ENCODE results near the gene GATAD2A.

GATAD2A gene

DNA sequence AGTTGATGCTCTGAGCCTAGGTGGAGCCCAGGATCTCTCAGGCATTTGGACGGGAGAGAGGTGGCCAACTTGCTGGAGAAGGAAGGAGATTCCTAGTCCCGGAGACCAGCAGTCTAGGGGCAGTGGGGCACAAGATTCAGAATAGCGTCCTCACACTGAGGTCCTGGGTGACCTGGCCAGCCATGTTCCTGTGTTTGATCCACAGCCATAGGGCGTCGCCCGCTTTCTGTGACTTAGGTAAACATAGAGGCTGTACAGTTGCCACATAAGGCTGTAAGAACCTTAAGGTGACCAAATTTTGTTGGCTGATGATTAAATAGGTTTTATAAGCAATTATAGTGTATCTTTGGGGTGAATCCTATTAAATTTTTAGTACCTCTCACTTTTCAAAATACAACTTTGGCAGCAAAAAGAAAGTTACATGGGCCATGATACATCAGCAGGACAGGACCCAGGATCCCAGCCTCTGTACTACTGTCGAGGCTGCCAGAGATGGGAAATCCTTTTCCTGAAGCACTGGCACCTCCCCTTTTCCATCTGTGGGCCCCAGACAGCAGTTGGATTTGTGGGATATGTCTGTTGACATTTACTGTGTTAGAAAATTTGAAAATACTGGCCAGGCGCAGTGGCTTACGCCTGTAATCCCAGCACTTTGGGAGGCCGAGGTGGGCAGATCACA lies 72.4 kb downstream of the GATAD2A start:
- in situ Hi-C loops (cut with HindIII; ENCODE audit: low pct_ligation_motif_present, low pct_unique_long_range_greater_than_20kb, low sequenced_read_pairs), result no loop called here
- no peak for DNase-seq

DNA sequence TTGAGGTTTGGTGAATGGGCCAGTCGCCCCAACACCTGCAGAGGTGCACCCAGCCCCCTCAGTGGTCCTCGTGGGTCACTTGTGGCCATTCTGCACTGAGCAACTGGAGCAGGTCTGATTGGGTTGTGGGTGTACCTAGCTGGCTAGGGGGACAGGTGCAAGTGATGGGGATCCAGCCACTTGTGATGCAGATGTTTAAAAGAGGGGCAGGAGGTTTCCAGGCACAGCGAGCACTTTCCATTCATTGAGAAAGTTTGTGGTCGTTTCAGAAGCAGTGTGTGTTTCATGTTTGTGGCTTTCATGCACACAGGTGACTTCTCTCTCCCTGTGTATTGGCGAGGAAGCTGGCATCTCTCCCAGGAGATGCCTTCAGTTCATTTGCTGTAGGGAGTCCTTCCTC lies 75.2 kb downstream of the GATAD2A start:
- in situ Hi-C loops (cut with HindIII; ENCODE audit: low pct_ligation_motif_present, low pct_unique_long_range_greater_than_20kb, low sequenced_read_pairs), result no loop called here
- no peak for DNase-seq

DNA sequence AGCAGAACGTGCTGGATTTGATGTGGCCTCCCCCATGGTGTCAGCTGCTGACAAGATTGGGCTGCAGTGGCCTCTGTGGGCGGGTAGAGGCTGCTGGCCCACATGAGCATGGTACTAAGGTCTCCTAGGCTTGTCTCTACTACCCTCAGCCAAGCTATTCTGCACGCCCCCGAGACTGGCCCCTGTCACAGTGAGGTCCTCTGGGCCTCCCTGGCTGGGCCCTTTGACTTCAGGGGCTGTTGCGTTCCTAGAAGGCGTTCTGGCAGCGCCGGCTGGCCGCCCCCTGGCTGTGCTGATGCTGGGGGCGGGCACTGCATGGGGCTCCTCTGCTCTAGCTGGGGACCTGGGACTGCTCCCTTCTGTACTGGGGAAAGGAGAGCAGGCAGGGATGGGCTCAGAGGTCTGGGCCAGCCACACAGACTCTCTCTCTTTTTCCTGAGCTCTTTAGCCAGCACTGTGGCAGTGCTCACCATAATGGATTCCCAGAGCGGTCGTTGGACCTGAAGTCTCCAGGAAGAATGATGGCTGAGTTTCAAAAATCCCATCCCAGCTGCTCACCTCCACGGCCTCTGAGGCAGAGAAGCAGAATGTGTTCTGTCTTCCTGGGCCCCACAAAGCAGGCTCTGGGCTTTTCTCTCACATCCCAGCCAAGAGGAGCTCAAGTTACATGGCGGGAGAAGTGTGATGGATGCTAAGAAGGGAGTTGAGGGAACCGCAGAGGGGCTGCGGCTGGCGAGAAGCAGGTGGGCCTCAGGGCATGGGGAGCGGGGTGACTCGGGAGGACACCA lies 77.5 kb downstream of the GATAD2A start:
- no peak for DNase-seq
- in situ Hi-C loops (cut with HindIII; ENCODE audit: low pct_ligation_motif_present, low pct_unique_long_range_greater_than_20kb, low sequenced_read_pairs), result no loop called here

DNA sequence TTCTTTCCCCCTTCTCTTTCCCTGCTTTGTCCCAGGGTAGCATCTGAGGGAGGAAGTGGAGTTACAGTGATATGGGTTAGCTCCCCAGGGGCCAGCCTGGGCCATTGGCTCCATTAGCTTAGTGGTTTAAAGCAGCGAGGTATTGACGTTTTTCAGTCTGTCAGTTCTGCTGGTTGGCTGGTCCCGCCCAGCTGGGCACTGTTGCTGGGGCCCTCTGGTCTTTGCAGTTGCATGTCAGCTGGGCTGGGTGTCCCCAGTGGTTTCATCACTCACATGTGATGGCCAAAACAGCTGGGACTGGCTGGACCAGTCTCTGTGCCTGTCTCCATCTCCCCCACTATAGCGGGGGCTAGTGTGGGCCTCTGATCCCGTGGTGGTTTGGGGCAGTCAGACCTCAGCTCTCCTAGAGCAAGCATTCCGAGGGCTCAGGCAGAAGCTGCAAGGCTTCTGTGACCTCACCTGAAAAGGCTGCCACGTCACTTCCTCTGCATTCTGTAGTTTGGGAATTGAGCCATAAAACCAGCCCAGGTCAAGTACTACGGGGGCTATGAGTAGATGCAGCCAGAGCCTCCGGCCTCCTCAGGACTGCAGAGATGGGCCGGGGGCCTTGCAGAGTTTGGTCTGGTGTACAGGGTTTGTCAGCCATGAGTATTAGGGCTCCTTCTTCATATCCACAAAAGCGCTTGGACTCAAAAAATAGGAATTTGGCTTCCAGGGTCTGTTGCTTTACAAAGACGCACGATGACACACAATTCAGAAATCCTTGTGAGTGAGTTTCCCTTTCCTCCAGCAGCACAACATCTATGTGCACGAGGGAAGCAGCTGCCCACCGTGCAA lies 79.9 kb downstream of the GATAD2A start:
- in situ Hi-C loops (cut with HindIII; ENCODE audit: low pct_ligation_motif_present, low pct_unique_long_range_greater_than_20kb, low sequenced_read_pairs), result no loop called here
- DNase-seq, result no peak

DNA sequence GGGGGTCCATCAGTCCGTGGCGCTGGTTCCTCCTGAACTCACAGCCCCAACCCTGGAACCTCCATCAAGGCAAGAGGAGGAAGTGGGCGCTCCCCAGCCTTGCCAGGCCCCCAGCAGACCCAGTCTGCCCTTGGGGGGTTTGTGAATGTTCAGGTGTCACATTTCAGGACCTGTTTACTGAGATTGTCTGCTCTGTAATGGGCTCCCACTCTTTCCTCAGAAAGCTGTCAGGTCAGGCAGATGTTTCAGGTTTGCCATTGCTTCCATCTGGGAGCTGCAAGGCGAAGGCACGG lies 80.5 kb downstream of the GATAD2A start:
- in situ Hi-C loops (cut with HindIII; ENCODE audit: low pct_ligation_motif_present, low pct_unique_long_range_greater_than_20kb, low sequenced_read_pairs), result no loop called here
- DNase-seq, result no peak

DNA sequence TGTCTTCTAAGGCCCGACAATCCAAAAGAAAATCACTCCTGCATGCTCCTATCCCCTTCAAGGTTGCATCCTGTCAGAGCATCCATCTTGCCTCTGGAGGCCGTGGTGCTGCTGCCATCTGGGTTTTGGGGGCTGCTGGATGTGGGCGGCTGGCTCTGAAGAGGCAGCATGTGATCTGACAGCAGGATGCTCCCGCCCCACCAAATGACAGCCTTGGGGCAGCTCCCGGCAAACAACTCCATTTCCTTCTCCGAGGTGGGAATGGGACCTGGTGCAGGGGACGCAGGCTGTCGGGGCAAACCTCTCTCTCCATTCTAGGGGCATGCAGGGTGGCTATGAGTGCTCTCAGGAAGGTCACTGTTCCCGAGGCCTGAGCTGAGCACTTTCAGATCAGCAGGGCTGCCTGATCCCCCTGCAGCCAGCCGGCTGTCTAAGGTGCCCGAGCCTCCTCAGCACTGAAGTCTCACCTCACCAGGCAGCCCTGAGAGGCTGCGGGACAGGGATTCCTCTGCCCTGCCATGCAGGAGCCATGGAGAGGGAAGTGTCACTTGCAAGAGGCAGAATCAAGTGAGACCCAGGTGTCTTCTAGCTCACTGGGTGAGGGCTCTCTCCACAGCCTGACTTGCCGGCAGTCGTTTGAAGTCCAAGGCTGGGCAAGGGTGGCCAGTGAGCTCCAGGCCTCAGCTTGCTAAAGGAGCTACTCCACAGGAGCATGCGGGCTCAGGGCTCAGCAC lies 81.0 kb downstream of the GATAD2A start:
- no peak for DNase-seq
- in situ Hi-C loops (cut with HindIII; ENCODE audit: low pct_ligation_motif_present, low pct_unique_long_range_greater_than_20kb, low sequenced_read_pairs), result no loop called here

DNA sequence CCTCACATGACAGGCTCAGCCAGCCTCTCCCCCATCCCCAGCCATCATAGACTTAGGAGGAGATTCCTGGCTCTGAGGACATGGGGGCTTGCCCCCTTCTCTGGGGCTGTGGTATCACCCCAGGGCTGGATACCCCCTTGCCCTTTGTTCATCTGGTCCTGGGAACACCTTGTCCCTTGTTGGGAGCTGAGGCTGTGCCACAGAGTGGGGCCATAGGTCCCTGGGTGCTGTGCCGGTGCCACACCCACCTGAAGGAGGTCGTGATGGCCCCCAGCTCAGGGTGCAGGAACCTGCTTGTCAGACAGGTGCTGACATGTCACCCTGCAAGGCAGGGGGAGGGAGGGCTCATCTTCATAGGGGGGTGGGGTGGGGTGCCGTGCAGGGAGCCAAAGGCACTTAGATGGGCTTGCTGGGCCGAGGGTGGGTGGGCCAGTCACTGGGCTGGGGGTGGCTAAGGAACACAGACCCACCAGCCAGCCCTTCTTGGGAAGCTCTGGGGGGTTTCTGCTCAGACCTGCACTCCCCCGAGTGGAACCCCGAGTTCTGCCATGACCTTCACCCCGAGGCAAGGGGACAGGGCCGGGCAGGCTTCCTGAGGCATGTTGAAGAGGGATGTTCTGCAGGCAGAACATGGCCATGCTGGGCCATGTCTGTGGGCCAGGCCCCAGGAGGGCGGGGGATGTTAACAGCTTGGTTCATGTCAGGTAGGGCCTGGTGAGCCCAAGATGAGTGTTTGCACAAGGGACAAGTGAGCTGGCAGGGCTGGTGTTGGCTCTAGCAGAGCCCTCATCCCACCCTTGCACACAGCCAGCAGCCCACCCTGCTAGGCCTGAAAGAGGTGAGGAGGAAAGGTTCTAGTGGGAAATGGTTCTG lies 81.8 kb downstream of the GATAD2A start:
- no peak for DNase-seq
- in situ Hi-C loops (cut with HindIII; ENCODE audit: low pct_ligation_motif_present, low pct_unique_long_range_greater_than_20kb, low sequenced_read_pairs), result no loop called here

DNA sequence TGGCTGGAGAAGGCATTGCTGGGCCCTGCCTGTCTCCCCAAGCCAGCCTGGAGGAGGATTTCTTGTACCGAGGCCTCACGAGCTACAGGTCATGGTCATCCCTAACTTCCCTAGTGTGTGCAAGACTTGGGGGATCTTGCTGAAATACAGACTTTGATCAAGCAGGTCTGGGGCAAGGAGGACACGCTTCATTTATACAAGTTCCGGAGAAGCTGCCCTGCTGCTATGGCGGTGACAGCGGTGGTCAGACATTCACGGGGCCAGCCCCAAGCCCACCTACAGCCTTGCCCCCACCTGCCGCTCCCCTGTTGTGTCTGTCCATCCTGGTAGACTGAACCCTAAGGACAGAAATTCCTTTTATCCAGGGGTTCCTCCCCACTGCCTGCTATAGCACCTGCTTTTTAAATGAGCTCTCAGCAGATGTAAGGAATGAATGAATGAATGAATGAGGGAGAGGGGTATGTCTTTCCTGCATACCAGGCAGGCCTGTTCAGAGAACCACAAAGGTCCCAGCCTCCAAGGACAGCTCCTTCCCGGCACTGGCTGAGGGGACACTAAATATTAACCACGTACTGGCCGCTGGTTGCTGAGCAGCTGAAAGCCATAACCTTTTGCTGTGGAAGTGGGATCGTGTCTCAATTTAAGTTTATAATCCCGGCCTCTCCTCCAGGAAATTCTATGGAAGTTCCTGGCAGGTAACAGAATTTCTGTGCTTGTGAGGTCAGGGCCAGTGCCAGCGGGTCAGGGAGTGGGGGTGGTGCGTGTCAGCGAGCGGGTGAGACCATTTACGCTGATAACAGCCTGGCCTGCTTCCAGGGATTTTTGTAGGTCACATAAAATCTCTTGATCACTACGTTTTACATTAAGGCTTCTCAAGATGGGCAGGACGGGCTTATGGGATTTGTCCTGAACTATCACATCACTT lies 82.7 kb downstream of the GATAD2A start:
- in situ Hi-C loops (cut with HindIII; ENCODE audit: low pct_ligation_motif_present, low pct_unique_long_range_greater_than_20kb, low sequenced_read_pairs), result no loop called here
- peak; percentile 52 for DNase-seq

DNA sequence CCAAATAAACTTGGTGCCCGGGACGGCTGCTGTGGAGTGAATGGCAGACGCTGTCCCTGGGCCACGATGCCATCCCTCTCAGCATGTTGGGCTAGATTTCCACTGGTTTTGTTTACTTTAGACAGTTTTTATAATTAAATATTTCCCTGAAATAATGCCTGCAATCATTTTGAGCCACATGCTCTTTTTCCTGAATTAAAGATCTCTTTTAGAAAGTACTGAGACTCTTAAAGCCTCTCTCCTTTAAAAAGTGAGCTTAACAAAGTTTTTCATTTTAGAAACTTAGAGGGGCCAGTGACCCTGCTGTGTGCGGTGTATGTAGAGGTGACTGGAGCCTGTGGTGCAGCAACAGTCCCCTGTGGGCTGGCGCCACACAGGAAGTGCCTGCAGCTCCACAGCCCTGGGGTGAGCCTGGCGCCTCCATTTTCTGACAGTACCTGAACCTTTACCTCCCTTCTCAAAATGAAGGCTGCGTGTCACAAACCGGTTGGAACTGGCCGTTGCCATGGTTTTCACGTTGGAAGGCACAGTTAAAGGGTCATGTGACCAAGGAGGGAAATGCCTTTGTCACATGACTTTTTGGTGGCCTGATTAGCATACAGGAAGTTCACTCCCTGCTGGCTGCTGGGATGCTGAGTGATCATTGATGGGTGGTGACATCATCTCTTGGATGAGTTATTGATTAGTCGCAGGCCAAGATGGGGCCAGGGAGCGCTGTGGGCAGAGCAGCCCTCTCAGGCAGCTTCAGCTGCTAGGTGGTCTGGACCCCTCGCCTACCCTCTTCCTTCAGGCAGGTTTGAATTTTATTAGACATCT lies 83.6 kb downstream of the GATAD2A start:
- in situ Hi-C loops (cut with HindIII; ENCODE audit: low pct_ligation_motif_present, low pct_unique_long_range_greater_than_20kb, low sequenced_read_pairs), result no loop called here
- DNase-seq, result peak; percentile 90

DNA sequence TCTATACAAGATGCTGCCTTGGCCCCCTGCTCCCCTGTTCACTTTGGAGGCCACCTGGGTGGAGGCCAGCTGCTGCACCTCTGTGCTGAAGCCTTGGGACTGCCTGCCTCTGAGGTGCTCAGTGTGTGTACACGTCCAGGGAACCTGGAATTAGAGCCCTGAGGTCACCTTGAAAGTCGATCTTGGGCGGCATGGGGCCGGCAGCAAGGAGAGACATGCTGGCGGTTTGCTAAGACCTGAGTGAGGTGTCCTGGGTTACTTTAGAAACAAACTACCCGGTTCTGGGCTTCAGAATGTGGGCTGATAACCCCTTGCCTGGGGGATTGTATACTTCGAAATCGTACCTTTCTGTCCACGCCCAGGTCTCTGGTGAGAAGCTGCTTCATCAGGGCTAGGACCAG lies 84.3 kb downstream of the GATAD2A start:
- no peak for DNase-seq
- in situ Hi-C loops (cut with HindIII; ENCODE audit: low pct_ligation_motif_present, low pct_unique_long_range_greater_than_20kb, low sequenced_read_pairs), result no loop called here

DNA sequence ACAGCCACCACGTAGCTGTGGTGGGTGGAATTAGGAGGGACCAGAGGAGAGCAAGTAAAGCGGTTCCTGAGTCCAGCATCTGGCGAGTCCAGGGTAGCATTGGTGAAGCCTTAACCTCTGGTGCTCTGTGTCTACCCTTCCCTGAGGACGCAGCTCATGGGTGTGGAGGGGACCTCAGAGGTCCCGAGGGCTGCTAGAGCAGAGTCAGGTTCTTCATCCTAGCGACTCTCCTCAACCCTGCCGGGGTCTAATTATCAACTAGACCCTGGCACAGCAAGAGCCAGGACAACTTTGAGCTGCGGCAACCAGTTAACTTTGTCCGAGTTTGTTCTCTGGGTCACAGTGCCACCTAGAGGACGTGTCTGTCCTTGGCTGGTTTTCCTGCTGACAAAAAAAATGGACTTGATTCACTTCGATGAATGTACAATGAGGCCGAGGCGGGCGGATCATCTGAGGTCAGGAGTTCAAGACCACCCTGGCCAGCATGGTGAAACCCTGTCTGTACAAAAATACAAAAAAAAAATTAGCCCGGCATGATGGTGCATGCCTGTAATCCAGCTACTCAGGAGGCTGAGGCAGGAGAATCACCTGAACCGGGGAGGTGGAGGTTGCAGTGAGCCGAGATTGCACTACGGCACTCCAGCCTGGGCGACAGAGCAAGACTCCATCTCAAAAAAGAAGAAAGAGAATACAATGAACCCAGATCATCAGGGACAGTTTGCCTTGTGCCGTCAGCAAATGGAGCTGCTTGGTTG lies 84.9 kb downstream of the GATAD2A start:
- peak; percentile 79 for DNase-seq
- in situ Hi-C loops (cut with HindIII; ENCODE audit: low pct_ligation_motif_present, low pct_unique_long_range_greater_than_20kb, low sequenced_read_pairs), result no loop called here

DNA sequence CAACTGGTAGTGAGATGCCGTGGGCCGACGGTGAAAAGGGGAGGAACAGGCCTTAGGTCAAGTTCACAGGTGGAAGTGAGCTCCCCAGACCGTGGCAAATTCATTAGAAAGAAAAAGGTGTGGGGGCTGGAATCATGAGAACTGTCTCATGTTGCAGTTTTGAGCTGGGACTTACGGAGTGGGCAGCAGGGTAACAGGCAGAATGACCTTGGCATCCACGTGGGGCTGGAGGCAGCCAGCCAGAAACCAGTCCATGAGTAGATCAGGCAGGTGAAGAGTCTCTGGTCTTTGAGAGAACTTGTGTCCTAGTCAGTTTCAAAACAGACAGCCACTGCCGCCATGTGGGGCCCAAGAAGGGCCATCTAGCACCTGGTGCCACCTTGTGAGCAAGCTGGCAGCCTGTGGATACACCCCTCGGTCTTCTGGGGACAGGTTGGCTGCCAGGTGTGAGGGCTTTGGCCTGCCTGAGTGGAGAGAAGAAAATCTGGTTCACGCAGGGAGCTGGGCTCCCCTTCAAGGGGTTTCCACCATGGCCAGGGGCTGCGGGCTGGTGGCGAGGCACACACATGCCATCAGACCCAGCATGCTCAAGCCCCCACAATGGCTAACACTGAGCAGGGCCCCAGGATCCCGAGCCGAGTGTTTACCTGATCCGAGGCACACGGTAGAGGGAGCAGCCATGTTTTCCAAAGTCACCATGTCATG lies 86.0 kb downstream of the GATAD2A start:
- in situ Hi-C loops (cut with HindIII; ENCODE audit: low pct_ligation_motif_present, low pct_unique_long_range_greater_than_20kb, low sequenced_read_pairs), result no loop called here
- no peak for DNase-seq

DNA sequence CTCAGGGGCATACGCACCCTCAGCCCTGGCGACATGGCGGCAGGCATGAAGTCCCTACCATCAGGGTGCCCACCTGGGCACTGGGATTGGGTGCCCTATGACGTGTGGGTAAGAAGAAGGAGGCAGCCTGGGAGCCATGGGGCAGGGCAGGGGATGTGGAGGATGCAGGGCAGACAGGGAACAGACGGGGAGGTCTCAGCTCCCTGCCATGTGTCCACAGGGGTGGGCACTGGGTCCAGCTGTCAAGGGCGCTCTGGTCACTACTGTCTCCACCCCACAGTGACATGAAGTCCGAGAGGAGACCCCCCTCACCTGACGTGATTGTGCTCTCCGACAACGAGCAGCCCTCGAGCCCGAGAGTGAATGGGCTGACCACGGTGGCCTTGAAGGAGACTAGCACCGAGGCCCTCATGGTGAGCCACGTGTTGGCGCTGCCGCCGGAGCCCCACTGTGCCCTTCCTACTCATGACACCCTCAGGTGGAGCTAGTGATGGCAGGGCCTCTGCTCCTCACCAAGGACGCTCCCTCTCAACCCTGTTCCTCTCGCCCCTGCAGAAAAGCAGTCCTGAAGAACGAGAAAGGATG lies 86.6 kb downstream of the GATAD2A start:
- in situ Hi-C loops (cut with HindIII; ENCODE audit: low pct_ligation_motif_present, low pct_unique_long_range_greater_than_20kb, low sequenced_read_pairs), result no loop called here

DNA sequence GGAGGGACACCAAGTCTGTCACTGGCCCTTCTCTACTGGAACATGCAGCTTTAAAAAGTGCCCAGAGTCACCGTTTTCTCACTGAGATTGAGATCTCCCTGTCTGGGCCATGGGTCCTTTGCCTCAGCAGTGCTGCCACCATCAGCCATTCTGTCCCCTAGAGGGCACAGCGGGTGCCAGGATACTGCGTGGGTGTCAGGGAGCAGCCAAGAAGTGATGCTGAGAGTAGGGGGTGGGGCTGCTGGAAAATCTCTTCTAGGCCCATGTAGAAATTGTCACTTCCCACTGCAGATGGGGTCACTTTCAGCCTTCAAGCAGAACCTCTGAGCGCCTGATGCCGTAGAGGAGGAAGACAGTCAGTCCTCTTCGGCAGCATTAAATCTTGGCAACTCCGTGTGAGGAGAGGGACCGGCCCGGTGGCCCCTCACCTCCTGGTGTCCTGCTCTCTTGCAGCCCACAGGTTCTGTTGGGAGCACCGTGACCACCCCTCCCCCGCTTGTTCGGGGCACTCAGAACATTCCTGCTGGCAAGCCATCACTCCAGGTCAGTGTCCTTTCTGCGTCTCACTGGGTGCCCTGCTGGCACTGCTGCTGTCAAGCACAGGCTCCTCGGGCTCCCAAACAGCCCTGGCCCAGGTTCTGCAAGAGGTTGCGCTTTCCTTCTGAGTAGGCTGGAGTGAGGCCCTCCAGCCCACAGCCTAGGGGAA lies 88.5 kb downstream of the GATAD2A start:
- in situ Hi-C loops (cut with HindIII; ENCODE audit: low pct_ligation_motif_present, low pct_unique_long_range_greater_than_20kb, low sequenced_read_pairs), result no loop called here
- DNase-seq, result no peak

More for the DNA sequence above, 86.6 kb downstream of the GATAD2A start:
- DNase-seq, result no peak

Measured in ACHN (cell line).